ENCODE results near the gene MAPRE3.

- TF ChIP-seq CTCF (IDR thresholded peaks at IDR 0.05 in 4 of 5, conservative IDR thresholded peaks at IDR 0.05 in 1 of 5): no peak
- TF ChIP-seq POLR2A (IDR thresholded peaks at IDR 0.05): no peak
These were observed 27.0 kb downstream of the MAPRE3 start for GRCh38 chr2:26997394-26997793.
